GM23338 (cell line): ENCODE data around the gene ASB2. TPM values are rescaled to one million over a fixed set of nuclear protein-coding genes. Genes with fewer than 3 reads are reported as not detected.

Source experiments
- ATAC-seq: fragments of 200-7000 bp; cut with Tn5 transposase; 3 replicates; pipeline ENCODE4 v1.9.1; 2020
- DNase-seq: peaks from one replicate; pipeline ENCODE4 v3.0.0-alpha.2; 2015; ENCODE audit warnings: low spot score
- H2AFZ ChIP-seq: fragments of 200-600 bp; sonication (generic); 2 replicates; pipeline ENCODE4 v1.8.0; 2016; ENCODE audit warnings: antibody characterized with exemption, mild to moderate bottlenecking, moderate library complexity
- H3F3A ChIP-seq: fragments of 200-600 bp; sonication (generic); replicated peaks from 2 replicates; pipeline ENCODE4 v1.8.0; 2017; ENCODE audit warnings: antibody characterized with exemption, mixed run types, low read depth
- H3K27ac ChIP-seq: fragments of 200-600 bp; sonication (generic); 2 replicates; pipeline ENCODE4 v1.6.1; 2016; ENCODE audit warnings: low read depth
- H3K27me3 ChIP-seq: fragments of 200-600 bp; sonication (generic); 2 replicates; pipeline ENCODE4 v1.8.0; 2016; ENCODE audit warnings: mild to moderate bottlenecking, mixed run types, moderate library complexity; ENCODE audit not compliant: insufficient read depth
- H3K36me3 ChIP-seq: fragments of 200-600 bp; sonication (generic); 2 replicates; pipeline ENCODE4 v1.8.0; 2016; ENCODE audit warnings: mild to moderate bottlenecking; ENCODE audit not compliant: insufficient read depth
- H3K4me1 ChIP-seq: fragments of 200-600 bp; sonication (generic); 2 replicates; pipeline ENCODE4 v1.8.0; 2016; ENCODE audit warnings: mild to moderate bottlenecking, moderate library complexity; ENCODE audit not compliant: insufficient read depth
- H3K4me2 ChIP-seq: fragments of 200-600 bp; sonication (generic); 2 replicates; pipeline ENCODE4 v1.7.1; 2017; ENCODE audit warnings: mixed run types
- H3K4me3 ChIP-seq: fragments of 200-600 bp; sonication (generic); 2 replicates; pipeline ENCODE4 v1.6.1; 2016; ENCODE audit warnings: mixed run types
- H3K79me2 ChIP-seq: fragments of 200-600 bp; sonication (generic); replicated peaks from 2 replicates; pipeline ENCODE4 v1.8.0; 2017; ENCODE audit warnings: mild to moderate bottlenecking; ENCODE audit not compliant: insufficient read depth
- H3K9me2 ChIP-seq: fragments of 200-600 bp; sonication (generic); 2 replicates; pipeline ENCODE4 v1.8.0; 2017; ENCODE audit not compliant: insufficient read depth
- H4K20me1 ChIP-seq: fragments of 200-600 bp; sonication (generic); replicated peaks from 2 replicates; pipeline ENCODE4 v1.8.0; 2017; ENCODE audit warnings: mild to moderate bottlenecking; ENCODE audit not compliant: insufficient read depth
- H3K27ac Mint-ChIP-seq: 2 replicates; pipeline ENCODE4 v1.8.0; 2020; ENCODE audit warnings: inconsistent platforms, mild to moderate bottlenecking, moderate library complexity, mixed read lengths
- H3K27me3 Mint-ChIP-seq: 3 replicates; pipeline ENCODE4 v1.8.0; 2022; ENCODE audit warnings: low read depth, mild to moderate bottlenecking, moderate library complexity, mixed read lengths, inconsistent platforms; ENCODE audit not compliant: insufficient read depth, poor library complexity
- H3K36me3 Mint-ChIP-seq: 3 replicates; pipeline ENCODE4 v1.8.0; 2021; ENCODE audit warnings: low read depth, mild to moderate bottlenecking, inconsistent platforms, moderate library complexity, mixed read lengths
- H3K4me1 Mint-ChIP-seq: 3 replicates; pipeline ENCODE4 v1.8.0; 2020; ENCODE audit warnings: mild to moderate bottlenecking, inconsistent platforms, mixed read lengths
- H3K4me3 Mint-ChIP-seq: 3 replicates; pipeline ENCODE4 v1.8.0; 2021; ENCODE audit warnings: moderate library complexity, mild to moderate bottlenecking, inconsistent platforms, mixed read lengths
- H3K9me3 Mint-ChIP-seq: 3 replicates; pipeline ENCODE4 v1.8.0; 2020; ENCODE audit warnings: moderate library complexity, mild to moderate bottlenecking, inconsistent platforms, mixed read lengths
- CREB1 ChIP-seq: fragments of 250-450 bp; sonication (Bioruptor Pico); IDR thresholded peaks from 2 replicates; pipeline ENCODE4 v1.5.0; 2020; ENCODE audit warnings: low read depth, mild to moderate bottlenecking, moderate library complexity
- CTCF ChIP-seq, 2 experiments: fragments of 200-600 bp in 1 of 2; sonication (generic) in 1 of 2; conservative IDR thresholded peaks; 2 replicates each; pipeline versions ENCODE4 v1.5.1 to v1.6.1; 2016 to 2017; ENCODE audit warnings: antibody characterized with exemption in 2 of 2, low read depth in 2 of 2, mild to moderate bottlenecking in 2 of 2, moderate library complexity in 1 of 2
- ETS1 ChIP-seq: IDR thresholded peaks from 2 replicates; pipeline ENCODE4 v1.6.1; 2016; ENCODE audit warnings: antibody characterized with exemption
- EZH2 ChIP-seq: fragments of 200-600 bp; sonication (generic); IDR thresholded peaks from one replicate; pipeline ENCODE4 v1.8.0; 2017; ENCODE audit warnings: antibody characterized with exemption, mild to moderate bottlenecking, low read depth; ENCODE audit not compliant: unreplicated experiment
- EZH2phosphoT487 ChIP-seq: fragments of 200-600 bp; sonication (generic); IDR thresholded peaks from one replicate; pipeline ENCODE4 v1.8.1; 2018; ENCODE audit warnings: antibody characterized with exemption; ENCODE audit not compliant: unreplicated experiment
- JUNB ChIP-seq: IDR thresholded peaks from one replicate; pipeline ENCODE4 v1.6.1; 2016; ENCODE audit warnings: antibody characterized with exemption; ENCODE audit not compliant: unreplicated experiment
- NANOG ChIP-seq: IDR thresholded peaks from 2 replicates; pipeline ENCODE4 v1.6.1; 2016; ENCODE audit warnings: antibody characterized with exemption, borderline replicate concordance
- POLR2AphosphoS5 ChIP-seq: IDR thresholded peaks from 2 replicates; pipeline ENCODE4 v1.6.1; 2016; ENCODE audit warnings: antibody characterized with exemption, low read depth
- REST ChIP-seq: IDR thresholded peaks from one replicate; pipeline ENCODE4 v1.6.1; 2018; ENCODE audit warnings: antibody characterized with exemption; ENCODE audit not compliant: unreplicated experiment
- STAT1 ChIP-seq: IDR thresholded peaks from one replicate; pipeline ENCODE4 v1.6.1; 2016; ENCODE audit warnings: antibody characterized with exemption; ENCODE audit not compliant: unreplicated experiment
- ZNF114 ChIP-seq: fragments of 250-450 bp; sonication (Bioruptor Pico); IDR thresholded peaks from 2 replicates; pipeline ENCODE4 v1.5.0; 2020; ENCODE audit warnings: mild to moderate bottlenecking, moderate library complexity
- ZNF331 ChIP-seq: fragments of 250-450 bp; sonication (Bioruptor Pico); IDR thresholded peaks from 2 replicates; pipeline ENCODE4 v1.5.0; 2020; ENCODE audit warnings: low read depth, mild to moderate bottlenecking, moderate library complexity
- polyA plus RNA-seq: library from polyadenylated mRNA; unstranded; fragments of >200 nt; fragmentation: Nextera tagmentation; extraction: Ambion mirVana; gene quantifications from 2 replicates; pipeline ENCODE4 v1.2.1, GENCODE V29; 2016
- total RNA-seq: library from RNA; depleted of rRNA; stranded (reverse); fragments of >200 nt; shearing (Covaris generic); gene quantifications from 2 replicates; pipeline ENCODE4 v1.2.3, GENCODE V29; 2014

Gene ASB2
- total and polyA plus RNA-seq, 2 experiments from 2014 or later, result 1.2 to 1.7 TPM

GRCh38 chr14:93905623-93906022 is 70.7 kb downstream of the ASB2 start (continued):
- no peak for TF ChIP-seq ETS1
- TF ChIP-seq CREB1 (CRISPR knock-in tag), result no peak
- TF ChIP-seq STAT1, result no peak
- TF ChIP-seq EZH2phosphoT487, result no peak
- no peak for TF ChIP-seq EZH2
- TF ChIP-seq CTCF (conservative IDR thresholded peaks at IDR 0.05; ENCODE audit: low read depth in 2 of 2), result no peak
- TF ChIP-seq JUNB, result no peak
- TF ChIP-seq NANOG, result no peak
- no peak for TF ChIP-seq ZNF331
- no peak for TF ChIP-seq POLR2AphosphoS5
- TF ChIP-seq REST, result no peak
- TF ChIP-seq ZNF114, result no peak

- no peaks in the 10 kb centered on the region for H3K27me3 ChIP-seq
- no peaks in the 10 kb centered on the region for H3K9me2 ChIP-seq
- H3K4me3 ChIP-seq, result no peak overlapping the region
- no peaks in the 10 kb centered on the region; the same call in 1 of the 2 replicates for H3K4me1 ChIP-seq
- H4K20me1 ChIP-seq, result no peaks in the 10 kb centered on the region
- Mint-ChIP-seq H3K4me3 (no peak overlapping the region), H3K4me1 (peaks cover 16% of the 10 kb centered on the region; the same call in 2 of the 3 replicates), H3K27ac (no peak overlapping the region), H3K9me3 (no peaks in the 10 kb centered on the region; the same call in 1 of the 3 replicates), H3K36me3 (no peaks in the 10 kb centered on the region), H3K27me3 (peaks cover 7% of the 10 kb centered on the region)
- peak overlapping the region; percentile 43 for H2AFZ ChIP-seq
- H3K79me2 ChIP-seq, result no peaks in the 10 kb centered on the region
- no peak overlapping the region for H3K4me2 ChIP-seq
- no peaks in the 10 kb centered on the region for H3K36me3 ChIP-seq
- no peaks in the 10 kb centered on the region for H3F3A ChIP-seq
- DNase-seq (peak; percentile 73), ATAC-seq (peak; percentile 87)
- peak; percentile 68 to 86 for TF ChIP-seq CTCF (conservative IDR thresholded peaks at IDR 0.05; ENCODE audit: low read depth in 2 of 2)
- no peak for TF ChIP-seq STAT1
- no peak overlapping the region for H3K27ac ChIP-seq
Measured at GRCh38 chr14:93903342-93904184, 72.8 kb downstream of the ASB2 start.
